Esophagus muscularis mucosa (tissue), 4 donors: Measurements from ENCODE around the gene PCID2. TPM values are rescaled to one million over a fixed set of nuclear protein-coding genes. Genes with fewer than 3 reads are reported as not detected.

ENCODE experiments used
- DNase-seq: peaks from one replicate; pipeline ENCODE4 v3.0.0-alpha.2; 2017; ENCODE audit errors: extremely low spot score
- H3K27ac ChIP-seq, 4 donors: fragments of 200-600 bp; sonication (generic); replicated peaks in 1 of 4; 1 replicate in 3 of 4; 2 replicates in 1 of 4; pipeline ENCODE4 v1.5.1; 2016 to 2019; ENCODE audit warnings: mild to moderate bottlenecking in 1 of 4
- H3K27me3 ChIP-seq, 4 donors: fragments of 200-600 bp; sonication (generic); one replicate each; pipeline versions ENCODE4 v1.5.1 to v1.6.0; 2016 to 2019
- H3K36me3 ChIP-seq, 4 donors: fragments of 200-600 bp; sonication (generic); one replicate each; pipeline ENCODE4 v1.5.1; 2016 to 2019
- H3K4me1 ChIP-seq, 4 donors: fragments of 200-600 bp; sonication (generic); one replicate each; pipeline ENCODE4 v1.5.1; 2016 to 2019
- H3K4me3 ChIP-seq, 4 donors: fragments of 200-600 bp; sonication (generic); 1 replicate in 2 of 4; 2 replicates in 2 of 4; pipeline ENCODE4 v1.5.1; 2016 to 2019; ENCODE audit warnings: mild to moderate bottlenecking in 4 of 4, moderate library complexity in 1 of 4
- H3K9me3 ChIP-seq, 4 donors: fragments of 200-600 bp; sonication (generic); 1 replicate in 3 of 4; 2 replicates in 1 of 4; pipeline ENCODE4 v1.5.1; 2016 to 2019
- EP300 ChIP-seq: sonication (generic); formaldehyde crosslinking; IDR thresholded peaks from one replicate; pipeline ENCODE4 v1.6.1; 2017; ENCODE audit warnings: antibody characterized with exemption
- POLR2A ChIP-seq: fragments of 450-650 bp; IDR thresholded peaks from one replicate; pipeline ENCODE4 v1.6.1; 2017; ENCODE audit warnings: antibody characterized with exemption, moderate library complexity, mild to moderate bottlenecking, low read depth
- POLR2AphosphoS5 ChIP-seq, 2 donors: sonication (generic); formaldehyde crosslinking; IDR thresholded peaks; one replicate each; pipeline ENCODE4 v1.6.1; 2017; ENCODE audit warnings: antibody characterized with exemption in 2 of 2
- WGBS: methylation state at CpG from one replicate; pipeline ENCODE4 v1.1.5; 2018; 5-methylcytosine and 5-hydroxymethylcytosine counted together
- intact Hi-C: fragments of 100-400 bp; cut with DNase I; formaldehyde crosslinking; loops from one replicate; pipeline ENCODE4 v1.15.1; 2023
- total RNA-seq, 4 donors: library from RNA; depleted of rRNA; stranded (reverse); fragments of >200 nt; gene quantifications; one replicate each; pipeline versions ENCODE4 v1.1.0 to v1.2.1, GENCODE V29; 2016
- TF ChIP-seq, protein P1 (sequence below), 3 experiments: fragments of 200-600 bp in 2 of 3; fragments of 450-650 bp in 1 of 3; sonication (generic) in 2 of 3; IDR thresholded peaks; one replicate each; pipeline ENCODE4 v1.5.1; 2017 to 2019; ENCODE audit warnings: antibody characterized with exemption in 3 of 3, mild to moderate bottlenecking in 2 of 3, moderate library complexity in 1 of 3

The PCID2 gene
- total RNA-seq, 4 donors from 2014 or later: 34.5 to 46.9 (median 42.3) TPM

DNA sequence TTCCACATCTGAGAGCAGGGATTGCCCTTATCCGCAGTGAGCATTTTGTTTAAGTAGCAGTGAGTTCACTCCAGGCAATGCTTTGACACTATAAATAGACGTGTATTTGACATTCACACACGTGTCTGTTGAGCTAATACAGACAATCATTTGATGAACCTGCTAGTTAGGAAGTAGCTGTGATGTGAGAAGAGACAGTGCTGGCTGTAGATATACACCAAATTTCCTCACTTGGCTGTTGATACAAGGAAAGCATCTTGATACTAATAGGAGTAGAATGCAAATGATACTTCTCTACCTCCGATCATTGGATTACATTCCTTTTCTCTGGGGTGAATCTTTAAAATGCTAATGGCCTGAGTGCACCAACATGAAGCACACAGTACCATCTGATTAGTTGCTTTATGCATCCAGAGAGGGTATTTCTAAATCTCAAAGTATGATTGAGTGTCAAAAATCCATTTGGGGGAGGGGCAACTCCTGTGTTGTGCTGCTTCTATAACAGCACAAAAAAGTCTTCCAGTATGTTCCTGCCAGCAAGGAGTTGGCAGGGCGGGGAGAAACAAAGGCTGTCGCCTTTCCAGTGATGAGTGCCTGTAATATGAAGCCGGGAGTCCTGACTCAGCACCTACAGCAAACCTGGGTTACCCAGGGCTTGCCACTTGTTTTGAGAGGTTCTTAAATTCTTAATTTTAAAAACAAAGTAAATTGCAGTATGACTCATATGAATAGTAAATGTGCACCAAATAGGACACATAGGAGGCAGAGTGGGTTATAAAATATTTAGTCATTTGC is 8.0 kb upstream of the PCID2 start:
- Histone ChIP-seq H3K27ac (peak overlapping the region; percentile 29 to 74 (median 68)), H3K4me1 (peaks cover 64 to 76% (median 66%) of the 10 kb centered on the region in 4 donors), H3K4me3 (no peak overlapping the region), H3K36me3 (peaks cover 12 to 34% (median 23%) of the 10 kb centered on the region in 4 donors), H3K27me3 (no peaks in the 10 kb centered on the region), H3K9me3 (no peaks in the 10 kb centered on the region)
- WGBS: 23% methylated on average over 7 of the region's 7 CpGs
- DNase-seq: no peak
- no peak for TF ChIP-seq EP300
- no peak for TF ChIP-seq POLR2A
- TF ChIP-seq, protein P1, sequence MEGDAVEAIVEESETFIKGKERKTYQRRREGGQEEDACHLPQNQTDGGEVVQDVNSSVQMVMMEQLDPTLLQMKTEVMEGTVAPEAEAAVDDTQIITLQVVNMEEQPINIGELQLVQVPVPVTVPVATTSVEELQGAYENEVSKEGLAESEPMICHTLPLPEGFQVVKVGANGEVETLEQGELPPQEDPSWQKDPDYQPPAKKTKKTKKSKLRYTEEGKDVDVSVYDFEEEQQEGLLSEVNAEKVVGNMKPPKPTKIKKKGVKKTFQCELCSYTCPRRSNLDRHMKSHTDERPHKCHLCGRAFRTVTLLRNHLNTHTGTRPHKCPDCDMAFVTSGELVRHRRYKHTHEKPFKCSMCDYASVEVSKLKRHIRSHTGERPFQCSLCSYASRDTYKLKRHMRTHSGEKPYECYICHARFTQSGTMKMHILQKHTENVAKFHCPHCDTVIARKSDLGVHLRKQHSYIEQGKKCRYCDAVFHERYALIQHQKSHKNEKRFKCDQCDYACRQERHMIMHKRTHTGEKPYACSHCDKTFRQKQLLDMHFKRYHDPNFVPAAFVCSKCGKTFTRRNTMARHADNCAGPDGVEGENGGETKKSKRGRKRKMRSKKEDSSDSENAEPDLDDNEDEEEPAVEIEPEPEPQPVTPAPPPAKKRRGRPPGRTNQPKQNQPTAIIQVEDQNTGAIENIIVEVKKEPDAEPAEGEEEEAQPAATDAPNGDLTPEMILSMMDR (IDR thresholded peaks at IDR 0.05): no peak
- peak in 1 of 2 donors; percentile 58 for TF ChIP-seq POLR2AphosphoS5 (IDR thresholded peaks at IDR 0.05)
- intact Hi-C loops: loop anchor here (10.0 kb wide), 1 partner anchor 182 kb away; no protein-coding TSS in a partner anchor

DNA sequence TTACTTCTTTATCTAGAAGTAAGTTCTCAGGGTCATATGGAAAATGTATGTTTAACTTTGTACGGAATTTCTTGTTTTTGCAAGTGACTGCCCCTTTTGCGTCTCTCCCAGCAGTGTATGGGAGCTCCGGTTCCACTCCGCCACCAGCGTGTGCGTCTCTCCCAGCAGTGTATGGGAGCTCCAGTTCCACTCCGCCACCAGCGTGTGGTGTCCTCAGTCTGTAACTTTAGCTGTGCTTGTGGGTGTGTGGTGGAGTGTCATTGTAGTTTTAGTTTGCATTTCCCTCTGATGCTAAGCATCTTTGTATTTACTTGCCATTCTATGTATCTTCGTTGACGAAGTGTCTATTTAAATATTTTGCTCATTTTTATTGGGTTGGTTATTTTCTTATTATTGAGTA is 3.3 kb upstream of the PCID2 start:
- no peak overlapping the region for H3K4me3 ChIP-seq
- TF ChIP-seq POLR2A: no peak
- no peak for TF ChIP-seq EP300
- TF ChIP-seq POLR2AphosphoS5 (IDR thresholded peaks at IDR 0.05): no peak
- TF ChIP-seq, protein P1 (IDR thresholded peaks at IDR 0.05): no peak
- DNase-seq: no peak
- intact Hi-C loops: loop anchor here (10.0 kb wide), 1 partner anchor 177 kb away; no protein-coding TSS in a partner anchor
- no peak overlapping the region for H3K27ac ChIP-seq
- no peaks in the 10 kb centered on the region for H3K9me3 ChIP-seq
- H3K4me1 ChIP-seq: peaks cover 52 to 82% (median 80%) of the 10 kb centered on the region in 4 donors
- H3K36me3 ChIP-seq: peaks cover 0 to 16% (median 0%) of the 10 kb centered on the region in 4 donors
- 94% methylated on average over 10 of the region's 10 CpGs for WGBS
- H3K27me3 ChIP-seq: no peaks in the 10 kb centered on the region

DNA sequence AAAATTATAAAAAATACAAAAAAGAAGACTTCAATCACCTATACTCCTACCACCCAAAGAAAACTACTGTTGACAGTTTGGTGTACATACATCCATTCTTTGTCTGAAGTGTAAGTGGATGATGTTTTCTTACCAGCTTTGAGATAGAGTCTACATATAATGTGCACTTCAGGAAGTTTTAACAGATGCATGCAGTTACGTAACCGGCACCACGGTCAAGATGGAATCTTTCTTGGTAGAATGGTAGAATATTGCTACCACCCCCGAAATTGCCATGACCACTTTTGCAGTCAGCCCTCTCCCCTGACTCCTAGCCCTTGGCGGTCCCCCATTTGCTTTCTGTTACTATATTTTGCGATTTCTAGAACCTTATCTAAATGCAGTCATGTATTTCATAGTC is 2.4 kb upstream of the PCID2 start:
- intact Hi-C loops: loop anchor here (10.0 kb wide), 1 partner anchor 176 kb away; no protein-coding TSS in a partner anchor
- no peaks in the 10 kb centered on the region for H3K27me3 ChIP-seq
- DNase-seq: no peak
- TF ChIP-seq POLR2AphosphoS5 (IDR thresholded peaks at IDR 0.05): no peak
- TF ChIP-seq EP300: no peak
- TF ChIP-seq, protein P1 (IDR thresholded peaks at IDR 0.05): no peak
- TF ChIP-seq POLR2A: no peak
- H3K36me3 ChIP-seq: peaks cover 0 to 25% (median 0%) of the 10 kb centered on the region in 4 donors
- no peak overlapping the region for H3K27ac ChIP-seq
- peaks cover 48 to 82% (median 80%) of the 10 kb centered on the region in 4 donors for H3K4me1 ChIP-seq
- H3K4me3 ChIP-seq: peak overlapping the region in 2 of 4 donors; percentile 87 to 88
- H3K9me3 ChIP-seq: no peaks in the 10 kb centered on the region
- 89% methylated on average over 6 of the region's 6 CpGs for WGBS

DNA sequence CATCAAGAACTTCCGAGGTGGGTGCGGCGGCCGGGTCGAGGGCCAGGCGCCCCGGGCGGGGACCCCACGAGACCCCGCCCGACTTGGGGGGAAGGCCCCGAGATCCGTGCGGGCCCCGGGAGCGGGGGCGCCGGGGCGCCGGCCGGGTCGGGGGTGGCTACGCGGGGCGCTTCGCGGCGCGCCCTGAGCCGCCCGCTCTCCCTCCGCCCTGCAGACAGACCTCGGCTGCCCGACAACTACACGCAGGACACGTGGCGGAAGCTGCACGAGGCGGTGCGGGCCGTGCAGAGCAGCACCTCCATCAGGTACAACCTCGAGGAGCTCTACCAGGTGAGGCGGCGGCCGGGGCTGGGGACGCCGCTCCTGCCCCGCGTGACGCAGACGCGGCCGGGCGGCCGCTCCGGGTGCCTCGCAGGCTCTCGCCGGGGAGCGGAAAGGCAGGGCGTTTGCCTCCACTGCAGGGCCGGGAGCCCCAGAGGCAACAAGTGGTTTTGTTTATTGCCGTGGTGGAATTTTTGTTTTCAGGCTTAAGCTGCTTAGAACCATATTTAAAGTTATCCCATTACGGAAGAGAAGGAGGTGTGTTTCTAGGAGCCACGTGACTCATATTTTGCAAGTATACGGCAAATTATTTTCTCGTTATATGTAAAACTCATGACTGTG is 1.4 kb upstream of the PCID2 start:
- WGBS: 0% methylated on average over 10 of the region's 67 CpGs
- peak; percentile 93 for DNase-seq
- TF ChIP-seq POLR2A (no peak), EP300 (no peak)
- peaks cover 0 to 29% (median 0%) of the 10 kb centered on the region in 4 donors for H3K36me3 ChIP-seq
- H3K9me3 ChIP-seq: no peaks in the 10 kb centered on the region
- intact Hi-C loops: loop anchor here (2.0 to 10.0 kb wide), 3 partner anchors 55 to 175 kb away; partner anchors contain the start of gene LAMP1
- H3K4me1 ChIP-seq: peaks cover 48 to 82% (median 80%) of the 10 kb centered on the region in 4 donors
- H3K27ac ChIP-seq: peak overlapping the region; percentile 99 to 100 (median 100)
- peak overlapping the region; percentile 87 to 88 (median 88) for H3K4me3 ChIP-seq
- H3K27me3 ChIP-seq: no peaks in the 10 kb centered on the region
